Liver (tissue), 9 donors: Measurements from ENCODE around the gene TTC7B. TPM values are rescaled to one million over a fixed set of nuclear protein-coding genes. Genes with fewer than 3 reads are reported as not detected.

Source experiments
- DNase-seq: peaks from one replicate; pipeline ENCODE4 v3.0.0-alpha.2; 2017; ENCODE audit warnings: low spot score
- H3K27ac ChIP-seq, 2 donors: one replicate each; pipeline ENCODE4 v1.7.0; 2013; ENCODE audit warnings: inconsistent platforms in 2 of 2, low read length in 2 of 2, control low read depth in 1 of 2, low read depth in 1 of 2, mild to moderate bottlenecking in 1 of 2
- H3K27me3 ChIP-seq, 4 donors: one replicate each; pipeline versions ENCODE4 v1.6.1 to v1.7.0; 2013; ENCODE audit warnings: low read length in 3 of 4, inconsistent platforms in 1 of 4, mild to moderate bottlenecking in 1 of 4, moderate library complexity in 1 of 4; ENCODE audit not compliant: control insufficient read depth in 4 of 4, insufficient read depth in 4 of 4
- H3K36me3 ChIP-seq, 4 donors: one replicate each; pipeline versions ENCODE4 v1.6.1 to v1.7.0; 2013; ENCODE audit warnings: low read length in 3 of 4, mild to moderate bottlenecking in 3 of 4, low read depth in 1 of 4, moderate library complexity in 1 of 4; ENCODE audit not compliant: control insufficient read depth in 4 of 4, insufficient read depth in 3 of 4
- H3K4me1 ChIP-seq, 4 donors: one replicate each; pipeline versions ENCODE4 v1.6.1 to v1.7.0; 2013; ENCODE audit warnings: low read length in 3 of 4, mild to moderate bottlenecking in 3 of 4, moderate library complexity in 1 of 4; ENCODE audit not compliant: control insufficient read depth in 4 of 4, insufficient read depth in 4 of 4
- H3K4me3 ChIP-seq, 3 donors: one replicate each; pipeline versions ENCODE4 v1.6.1 to v1.7.0; 2013; ENCODE audit warnings: low read length in 3 of 3, control low read depth in 1 of 3, low read depth in 1 of 3, mild to moderate bottlenecking in 1 of 3
- H3K9ac ChIP-seq, 2 donors: one replicate each; pipeline ENCODE4 v1.7.0; 2013; ENCODE audit warnings: low read length in 2 of 2, mild to moderate bottlenecking in 2 of 2, moderate library complexity in 2 of 2, control low read depth in 1 of 2, low read depth in 1 of 2
- H3K9me3 ChIP-seq, 4 donors: one replicate each; pipeline versions ENCODE4 v1.6.1 to v1.7.0; 2013; ENCODE audit warnings: low read length in 3 of 4; ENCODE audit not compliant: control insufficient read depth in 4 of 4
- ATF3 ChIP-seq: IDR thresholded peaks from 2 replicates; pipeline ENCODE4 v1.6.1; 2016; ENCODE audit warnings: antibody characterized with exemption
- CTCF ChIP-seq: fragments of 150-350 bp; IDR thresholded peaks from 2 replicates; pipeline ENCODE4 v1.5.1; 2017; ENCODE audit warnings: improper control_type of control experiment, low read depth, low read length; ENCODE audit not compliant: missing input control
- EGR1 ChIP-seq, 2 donors: IDR thresholded peaks; 2 replicates each; pipeline ENCODE4 v1.6.1; 2016 to 2018; ENCODE audit warnings: antibody characterized with exemption in 2 of 2, low read depth in 2 of 2
- FOXA1 ChIP-seq: IDR thresholded peaks from 2 replicates; pipeline ENCODE4 v1.6.1; 2016; ENCODE audit warnings: antibody characterized with exemption
- FOXA2 ChIP-seq: IDR thresholded peaks from 2 replicates; pipeline ENCODE4 v1.6.1; 2016; ENCODE audit warnings: antibody characterized with exemption
- GABPA ChIP-seq, 2 donors: IDR thresholded peaks in 1 of 2; conservative IDR thresholded peaks in 1 of 2; 2 replicates each; pipeline ENCODE4 v1.6.1; 2016; ENCODE audit warnings: antibody characterized with exemption in 2 of 2, mild to moderate bottlenecking in 1 of 2, moderate library complexity in 1 of 2
- HNF4A ChIP-seq, 2 donors: conservative IDR thresholded peaks; 2 replicates each; pipeline ENCODE4 v1.6.1; 2016; ENCODE audit warnings: antibody characterized with exemption in 2 of 2, mild to moderate bottlenecking in 2 of 2
- HNF4G ChIP-seq: IDR thresholded peaks from 2 replicates; pipeline ENCODE4 v1.6.1; 2016; ENCODE audit warnings: antibody characterized with exemption
- JUND ChIP-seq, 2 donors: IDR thresholded peaks; 2 replicates each; pipeline ENCODE4 v1.6.1; 2016; ENCODE audit warnings: antibody characterized with exemption in 2 of 2
- MAX ChIP-seq: IDR thresholded peaks from 2 replicates; pipeline ENCODE4 v1.6.1; 2016; ENCODE audit warnings: antibody characterized with exemption
- NR2F2 ChIP-seq: IDR thresholded peaks from 2 replicates; pipeline ENCODE4 v1.6.1; 2016; ENCODE audit warnings: antibody characterized with exemption
- RAD21 ChIP-seq, 2 donors: IDR thresholded peaks; 2 replicates each; pipeline ENCODE4 v1.6.1; 2016; ENCODE audit warnings: antibody characterized with exemption in 2 of 2, mild to moderate bottlenecking in 2 of 2
- REST ChIP-seq: IDR thresholded peaks from 2 replicates; pipeline ENCODE4 v1.6.1; 2016; ENCODE audit warnings: antibody characterized with exemption, mild to moderate bottlenecking
- RXRA ChIP-seq, 2 donors: IDR thresholded peaks; 2 replicates each; pipeline ENCODE4 v1.6.1; 2017 to 2018; ENCODE audit warnings: antibody characterized with exemption in 2 of 2, mild to moderate bottlenecking in 1 of 2
- SP1 ChIP-seq: IDR thresholded peaks from 2 replicates; pipeline ENCODE4 v1.6.1; 2018; ENCODE audit warnings: antibody characterized with exemption, mild to moderate bottlenecking
- TAF1 ChIP-seq: conservative IDR thresholded peaks from 2 replicates; pipeline ENCODE4 v1.6.1; 2016; ENCODE audit warnings: antibody characterized with exemption, mild to moderate bottlenecking
- YY1 ChIP-seq: IDR thresholded peaks from 2 replicates; pipeline ENCODE4 v1.6.1; 2016; ENCODE audit warnings: antibody characterized with exemption, mild to moderate bottlenecking
- ZBTB33 ChIP-seq: IDR thresholded peaks from 2 replicates; pipeline ENCODE4 v1.6.1; 2016; ENCODE audit warnings: antibody characterized with exemption
- WGBS: extraction: QIAGEN DNeasy Blood & Tissue Kit; methylation state at CpG from one replicate; pipeline ENCODE4 v1.1.7; 2013; 5-methylcytosine and 5-hydroxymethylcytosine counted together
- polyA plus RNA-seq, 2 donors: library from polyadenylated mRNA; stranded (reverse) in 1 of 2; unstranded in 1 of 2; fragments of 200-250 nt in 1 of 2; fragments of >200 nt in 1 of 2; fragmentation: Nextera tagmentation in 1 of 2; extraction: Ambion mirVana in 1 of 2; gene quantifications; one replicate each; pipeline versions ENCODE4 v1.2.1 to v1.2.3, GENCODE V29; 2013 to 2015
- total RNA-seq, 2 donors: library from RNA; depleted of rRNA; stranded (reverse); fragments of >200 nt; gene quantifications; one replicate each; pipeline ENCODE4 v1.2.3, GENCODE V29; 2014
- donor health status: healthy.
- donor health status: healthy.
- donor health status: healthy.
- donor health status: healthy.
- donor health status: healthy.

TTC7B gene
- total and polyA plus RNA-seq, 4 donors, result 9.1 to 31.0 (median 12.5) TPM

- TF ChIP-seq CTCF (no peak), YY1 (no peak), TAF1 (no peak), ZBTB33 (no peak), GABPA (IDR thresholded peaks at IDR 0.05 in 1 of 2, conservative IDR thresholded peaks at IDR 0.05 in 1 of 2) (no peak), ATF3 (no peak), RXRA (IDR thresholded peaks at IDR 0.05) (no peak), NR2F2 (no peak), FOXA2 (no peak), HNF4G (no peak), JUND (IDR thresholded peaks at IDR 0.05) (no peak), REST (no peak), FOXA1 (no peak), RAD21 (IDR thresholded peaks at IDR 0.05) (no peak), EGR1 (IDR thresholded peaks at IDR 0.05; ENCODE audit: low read depth in 2 of 2) (no peak), HNF4A (conservative IDR thresholded peaks at IDR 0.05) (no peak), MAX (no peak), SP1 (no peak)
- Histone ChIP-seq H3K27me3 (no peaks in the 10 kb centered on the region), H3K4me1 (no peaks in the 10 kb centered on the region), H3K36me3 (peaks cover 2 to 17% (median 10%) of the 10 kb centered on the region in 4 donors), H3K9ac (no peak overlapping the region), H3K27ac (no peak overlapping the region), H3K4me3 (no peak overlapping the region), H3K9me3 (no peaks in the 10 kb centered on the region)
- 80% methylated on average over 7 of the region's 7 CpGs for WGBS
- peak; percentile 1 for DNase-seq
These were observed 154.4 kb downstream of the TTC7B start for GRCh38 chr14:90661866-90662265.
